HG03045 (cell line): ENCODE measurements around the gene TEKT1.
"Not testable (repeated sequence)": the region's sequence is repeated elsewhere in the genome, so short reads cannot be mapped to it uniquely, and the experiment has no call there.

Source experiments
- ATAC-seq: cut with Tn5 transposase; IDR thresholded peaks from one replicate; pipeline ENCODE4 v1.9.1; 2021; ENCODE audit warnings: mild to moderate bottlenecking, moderate library complexity; ENCODE audit not compliant: unreplicated experiment

The TEKT1 gene

GRCh38 chr17:6816368-6816767, 15.2 kb downstream of the TEKT1 start:
- ATAC-seq: not testable (repeated sequence)

GRCh38 chr17:6815775-6816174, 15.8 kb downstream of the TEKT1 start:
- ATAC-seq: no peak

- no peak for ATAC-seq
Observed at GRCh38 chr17:6812295-6812694, 19.2 kb downstream of the TEKT1 start.

- ATAC-seq: no peak
Observed at GRCh38 chr17:6811510-6811909, 20.0 kb downstream of the TEKT1 start.

- no peak for ATAC-seq
Observed at GRCh38 chr17:6800422-6801027, 31.0 kb downstream of the TEKT1 start.

- no peak for ATAC-seq
Observed at GRCh38 chr17:6799738-6800137, 31.8 kb downstream of the TEKT1 start.

GRCh38 chr17:6797718-6798351, 33.7 kb downstream of the TEKT1 start:
- ATAC-seq: no peak

- no peak for ATAC-seq
Observed at GRCh38 chr17:6796887-6797490, 34.5 kb downstream of the TEKT1 start.

GRCh38 chr17:6796017-6796886, 35.3 kb downstream of the TEKT1 start:
- no peak for ATAC-seq

GRCh38 chr17:6793748-6794493, 37.6 kb downstream of the TEKT1 start:
- no peak for ATAC-seq

- no peak for ATAC-seq
Observed at GRCh38 chr17:6789146-6789545, 42.4 kb downstream of the TEKT1 start.

GRCh38 chr17:6787081-6787693, 44.3 kb downstream of the TEKT1 start:
- ATAC-seq: no peak

GRCh38 chr17:6786618-6787017, 44.9 kb downstream of the TEKT1 start:
- ATAC-seq: no peak

- no peak for ATAC-seq
Observed at GRCh38 chr17:6782244-6782643, 49.3 kb downstream of the TEKT1 start.

- no peak for ATAC-seq
Observed at GRCh38 chr17:6780886-6781285, 50.6 kb downstream of the TEKT1 start.

GRCh38 chr17:6780001-6780400, 51.5 kb downstream of the TEKT1 start:
- no peak for ATAC-seq

- no peak for ATAC-seq
Observed at GRCh38 chr17:6779411-6779810, 52.1 kb downstream of the TEKT1 start.

- no peak for ATAC-seq
Observed at GRCh38 chr17:6775871-6776405, 55.6 kb downstream of the TEKT1 start, which contains the start of gene FBXO39. Gene FBXO39 (plus strand): TSS chr17:6776215. CDS start chr17:6779869, 3,654 bp downstream.

- not testable (repeated sequence) for ATAC-seq
Observed at GRCh38 chr17:6774906-6775305, 56.6 kb downstream of the TEKT1 start.

GRCh38 chr17:6772016-6772415, 59.5 kb downstream of the TEKT1 start:
- ATAC-seq: no peak
